PC-9 (cell line): Measurements from ENCODE around the gene ST8SIA6. TPM values are rescaled to one million over a fixed set of nuclear protein-coding genes. Genes with fewer than 3 reads are reported as not detected.
"Not testable (repeated sequence)": the region's sequence is repeated elsewhere in the genome, so short reads cannot be mapped to it uniquely, and the experiment has no call there.

Experiments
- BruUV-seq: library from RNA; stranded (reverse); fragments of 400-500 nt; replicated peaks from 2 replicates; lab custom pipeline; 2021; lab: Mats Ljungman, UMichigan
- CTCF ChIA-PET: fragments of 300-600 bp; sonication (Branson Sonifier 250); formaldehyde crosslinking; loops from one replicate; lab custom pipeline; 2022; ENCODE audit warnings: antibody characterized with exemption; lab: Charles Lee
- POLR2A ChIA-PET: fragments of 300-600 bp; sonication (Branson Sonifier 250); formaldehyde crosslinking; loops from one replicate; lab custom pipeline; 2022; ENCODE audit warnings: antibody characterized with exemption; ENCODE audit not compliant: unreplicated experiment; lab: Charles Lee
- DNase-seq, 2 experiments: peaks; one replicate each; pipeline versions ENCODE4 v3.0.0 to v3.0.0-alpha.2; 2015 to 2022; ENCODE audit warnings: mixed read lengths in 1 of 2
- H2AFZ ChIP-seq: fragments of 200-600 bp; sonication (generic); 2 replicates; pipeline ENCODE4 v1.8.1; 2017; ENCODE audit warnings: antibody characterized with exemption
- H3F3A ChIP-seq: fragments of 200-600 bp; sonication (generic); 2 replicates; pipeline ENCODE4 v1.8.1; 2017; ENCODE audit warnings: antibody characterized with exemption, mild to moderate bottlenecking, low read depth; ENCODE audit not compliant: insufficient read depth
- H3K27ac ChIP-seq: fragments of 200-600 bp; sonication (generic); 2 replicates; pipeline ENCODE4 v1.6.1; 2016; ENCODE audit warnings: mixed run types
- H3K27me3 ChIP-seq: fragments of 200-600 bp; sonication (generic); 2 replicates; pipeline ENCODE4 v1.6.1; 2016; ENCODE audit warnings: low read depth, mixed run types; ENCODE audit not compliant: insufficient read depth
- H3K36me3 ChIP-seq: fragments of 200-600 bp; sonication (generic); 2 replicates; pipeline ENCODE4 v1.6.1; 2016; ENCODE audit warnings: low read depth, mixed run types
- H3K4me1 ChIP-seq: fragments of 200-600 bp; sonication (generic); replicated peaks from 2 replicates; pipeline ENCODE4 v1.6.1; 2016; ENCODE audit warnings: mixed run types; ENCODE audit not compliant: insufficient read depth
- H3K4me2 ChIP-seq: fragments of 200-600 bp; sonication (generic); 2 replicates; pipeline ENCODE4 v1.6.1; 2017; ENCODE audit warnings: mixed run types
- H3K4me3 ChIP-seq: fragments of 200-600 bp; sonication (generic); 2 replicates; pipeline ENCODE4 v1.6.1; 2016; ENCODE audit warnings: mixed run types
- H3K79me2 ChIP-seq: fragments of 200-600 bp; sonication (generic); 2 replicates; pipeline ENCODE4 v1.6.1; 2017; ENCODE audit warnings: low read depth, mixed run types
- H3K9me2 ChIP-seq: fragments of 200-600 bp; sonication (generic); 2 replicates; pipeline ENCODE4 v1.8.1; 2017; ENCODE audit warnings: mild to moderate bottlenecking; ENCODE audit not compliant: insufficient read depth
- H3K9me3 ChIP-seq: fragments of 200-600 bp; sonication (generic); 2 replicates; pipeline ENCODE4 v1.8.1; 2016; ENCODE audit warnings: low read depth; ENCODE audit not compliant: insufficient read depth
- H4K20me1 ChIP-seq: fragments of 200-600 bp; sonication (generic); 2 replicates; pipeline ENCODE4 v1.8.1; 2017; ENCODE audit not compliant: insufficient read depth
- CTCF ChIP-seq: fragments of 200-600 bp; sonication (generic); conservative IDR thresholded peaks from 2 replicates; pipeline ENCODE4 v1.6.1; 2017; ENCODE audit warnings: mixed run types, antibody characterized with exemption, mild to moderate bottlenecking, moderate library complexity
- EZH2 ChIP-seq: fragments of 200-600 bp; sonication (generic); IDR thresholded peaks from 2 replicates; pipeline ENCODE4 v1.8.0; 2017; ENCODE audit warnings: antibody characterized with exemption, low read depth
- intact Hi-C: fragments of 100-400 bp; cut with micrococcal nuclease; formaldehyde crosslinking; loops from one replicate; pipeline ENCODE4 v1.10.0; 2022; ENCODE audit not compliant: unreplicated experiment
- total RNA-seq: library from RNA; stranded (reverse); gene quantifications from 2 replicates; pipeline ENCODE4 v1.2.3, GENCODE V29; 2021

The ST8SIA6 gene
- total RNA-seq, 1 experiment from 2014 or later, result 2.1 TPM

GRCh38 chr10:17499014-17499413, 44.6 kb upstream of the ST8SIA6 start:
- H3K9me2 ChIP-seq, intact Hi-C loops, POLR2A ChIA-PET, CTCF ChIA-PET, H3K4me2 ChIP-seq, H3K9me3 ChIP-seq, H3F3A ChIP-seq, H3K4me3 ChIP-seq, H3K4me1 ChIP-seq, H2AFZ ChIP-seq, BruUV-seq, H3K27me3 ChIP-seq, H3K27ac ChIP-seq, DNase-seq, H3K36me3 ChIP-seq, H4K20me1 ChIP-seq, H3K79me2 ChIP-seq: not testable (repeated sequence)

DNA sequence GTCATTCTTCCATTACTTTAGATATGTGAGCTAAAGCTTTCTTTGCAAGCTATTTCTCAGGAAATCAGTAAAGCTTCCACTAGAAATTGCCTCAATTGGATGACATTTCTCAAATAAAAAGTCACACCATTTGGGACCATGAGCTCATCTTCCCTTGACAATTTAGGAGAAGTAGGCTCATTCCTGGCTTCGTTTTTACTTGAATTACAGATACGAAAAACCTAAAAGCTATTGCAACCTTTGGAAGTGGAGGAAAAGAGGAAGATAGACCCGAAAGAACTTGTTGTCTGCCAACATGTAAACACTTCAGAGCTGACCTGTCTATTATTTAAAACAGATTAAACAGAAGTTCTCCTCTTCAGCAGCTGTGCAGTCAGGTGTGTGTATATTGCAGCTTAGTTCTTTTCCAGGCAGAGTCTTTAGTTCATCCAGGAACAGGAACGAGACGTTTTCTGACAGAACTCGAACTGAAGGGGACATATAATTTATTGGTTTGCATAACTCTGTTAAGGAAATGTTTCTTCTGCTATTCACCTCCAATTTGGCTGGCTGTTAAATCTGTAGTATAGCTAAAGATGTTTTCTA, 43.1 kb upstream of the ST8SIA6 start:
- POLR2A ChIA-PET, result interaction anchor here (0.6 to 0.9 kb wide), 2 partner anchors 13 to 149 kb away, joined by 4 to 6 read pairs; no protein-coding TSS in a partner anchor
- Histone ChIP-seq H3K36me3 (no peaks in the 10 kb centered on the region), H3K4me1 (no peaks in the 10 kb centered on the region), H2AFZ (no peak overlapping the region), H3K9me3 (no peaks in the 10 kb centered on the region), H3F3A (no peaks in the 10 kb centered on the region), H3K79me2 (no peaks in the 10 kb centered on the region), H3K27me3 (no peaks in the 10 kb centered on the region), H3K27ac (no peak overlapping the region), H3K4me3 (no peak overlapping the region), H3K9me2 (no peaks in the 10 kb centered on the region), H3K4me2 (no peak overlapping the region), H4K20me1 (no peaks in the 10 kb centered on the region)
- CTCF ChIA-PET, result interaction anchor here (0.5 kb wide), 1 partner anchor 13 kb away, joined by 5 read pairs; no protein-coding TSS in a partner anchor
- TF ChIP-seq EZH2 (no peak), CTCF (no peak)
- no TSS peak for BruUV-seq
- intact Hi-C loops, result no loop called here
- no peak for DNase-seq

GRCh38 chr10:17494626-17495260, 40.3 kb upstream of the ST8SIA6 start:
- Histone ChIP-seq H3K9me2 (no peaks in the 10 kb centered on the region), H3K36me3 (no peaks in the 10 kb centered on the region), H4K20me1 (no peaks in the 10 kb centered on the region), H3K79me2 (no peaks in the 10 kb centered on the region), H3K27ac (no peak overlapping the region), H3K27me3 (no peaks in the 10 kb centered on the region), H3K4me1 (no peaks in the 10 kb centered on the region), H3K4me3 (no peak overlapping the region), H3F3A (no peaks in the 10 kb centered on the region), H3K4me2 (no peak overlapping the region), H2AFZ (no peak overlapping the region), H3K9me3 (no peaks in the 10 kb centered on the region)
- DNase-seq, result no peak
- no TSS peak for BruUV-seq
- CTCF ChIA-PET, result no interaction called here
- POLR2A ChIA-PET, result no interaction called here
- TF ChIP-seq EZH2 (no peak), CTCF (no peak)
- intact Hi-C loops, result no loop called here
